Measurements from ENCODE around the gene PIP5KL1. TPM values are rescaled to one million over a fixed set of nuclear protein-coding genes. Genes with fewer than 3 reads are reported as not detected.

PIP5KL1 gene
- total RNA-seq, 1 experiment from 2014 or later: 21.9 TPM

- H3K9me2 ChIP-seq (ENCODE audit: insufficient read depth): no peaks in the 10 kb centered on the region
- no peak overlapping the region for H3K27ac ChIP-seq
- ChIA-PET CTCF (no interaction called here), POLR2A (ENCODE audit: unreplicated experiment) (no interaction called here)
- TF ChIP-seq CTCF (conservative IDR thresholded peaks at IDR 0.05): no peak
- TF ChIP-seq EZH2 (IDR thresholded peaks at IDR 0.05; ENCODE audit: low read depth): no peak
- H3K4me3 ChIP-seq: no peak overlapping the region
- H3K4me2 ChIP-seq: no peak overlapping the region
- H4K20me1 ChIP-seq (ENCODE audit: insufficient read depth): no peaks in the 10 kb centered on the region
- H3K27me3 ChIP-seq (ENCODE audit: insufficient read depth, low read depth): no peaks in the 10 kb centered on the region
- 0 out of 2 replicates have a peak, but pooled peaks cover 8% of the 10 kb centered on the region for H3F3A ChIP-seq (ENCODE audit: insufficient read depth, low read depth)
- H2AFZ ChIP-seq: no peak overlapping the region
- DNase-seq: no peak
- intact Hi-C loops (cut with micrococcal nuclease; ENCODE audit: unreplicated experiment): no loop called here
- H3K9me3 ChIP-seq (ENCODE audit: insufficient read depth, low read depth): no peaks in the 10 kb centered on the region
- no peaks in the 10 kb centered on the region for H3K36me3 ChIP-seq (ENCODE audit: low read depth)
- H3K4me1 ChIP-seq (replicated peaks; ENCODE audit: insufficient read depth): peaks cover 4% of the 10 kb centered on the region; the same call in 1 of the 2 replicates
- no TSS peak for BruUV-seq (replicated peaks)
- no peaks in the 10 kb centered on the region for H3K79me2 ChIP-seq (ENCODE audit: low read depth)
Observed at GRCh38 chr9:127908660-127908926, 22.0 kb downstream of the PIP5KL1 start.

GRCh38 chr9:127907867-127908659, 22.5 kb downstream of the PIP5KL1 start:
- CTCF ChIA-PET: no interaction called here
- Histone ChIP-seq H3K4me3 (no peak overlapping the region), H3K4me2 (no peak overlapping the region), H3K27ac (no peak overlapping the region), H3K9me3 (ENCODE audit: insufficient read depth, low read depth) (no peaks in the 10 kb centered on the region), H4K20me1 (ENCODE audit: insufficient read depth) (no peaks in the 10 kb centered on the region), H3F3A (ENCODE audit: insufficient read depth, low read depth) (peaks cover 12% of the 10 kb centered on the region; the same call in 1 of the 2 replicates), H3K4me1 (replicated peaks; ENCODE audit: insufficient read depth) (peaks cover 6% of the 10 kb centered on the region; the same call in 1 of the 2 replicates), H3K36me3 (ENCODE audit: low read depth) (no peaks in the 10 kb centered on the region), H3K9me2 (ENCODE audit: insufficient read depth) (no peaks in the 10 kb centered on the region), H2AFZ (no peak overlapping the region), H3K27me3 (ENCODE audit: insufficient read depth, low read depth) (no peaks in the 10 kb centered on the region), H3K79me2 (ENCODE audit: low read depth) (no peaks in the 10 kb centered on the region)
- intact Hi-C loops (cut with micrococcal nuclease; ENCODE audit: unreplicated experiment): no loop called here
- BruUV-seq (replicated peaks): no TSS peak
- TF ChIP-seq CTCF (conservative IDR thresholded peaks at IDR 0.05) (no peak), EZH2 (IDR thresholded peaks at IDR 0.05; ENCODE audit: low read depth) (no peak)
- no peak for DNase-seq
- POLR2A ChIA-PET (ENCODE audit: unreplicated experiment): no interaction called here

- Histone ChIP-seq H3K9me3 (ENCODE audit: insufficient read depth, low read depth) (no peaks in the 10 kb centered on the region), H3K27ac (no peak overlapping the region), H3K4me2 (no peak overlapping the region), H3K36me3 (ENCODE audit: low read depth) (no peaks in the 10 kb centered on the region), H3K27me3 (ENCODE audit: insufficient read depth, low read depth) (no peaks in the 10 kb centered on the region), H2AFZ (no peak overlapping the region), H4K20me1 (ENCODE audit: insufficient read depth) (no peaks in the 10 kb centered on the region), H3F3A (ENCODE audit: insufficient read depth, low read depth) (peaks cover 24% of the 10 kb centered on the region), H3K4me3 (no peak overlapping the region), H3K4me1 (replicated peaks; ENCODE audit: insufficient read depth) (peaks cover 11% of the 10 kb centered on the region; the same call in 1 of the 2 replicates), H3K9me2 (ENCODE audit: insufficient read depth) (no peaks in the 10 kb centered on the region), H3K79me2 (ENCODE audit: low read depth) (no peaks in the 10 kb centered on the region)
- CTCF ChIA-PET: no interaction called here
- DNase-seq: no peak
- TF ChIP-seq EZH2 (IDR thresholded peaks at IDR 0.05; ENCODE audit: low read depth): no peak
- no TSS peak for BruUV-seq (replicated peaks)
- POLR2A ChIA-PET (ENCODE audit: unreplicated experiment): interaction anchor here (0.6 to 0.7 kb wide), 2 partner anchors 382 to 437 kb away, joined by 3 read pairs; no protein-coding TSS in a partner anchor
- intact Hi-C loops (cut with micrococcal nuclease; ENCODE audit: unreplicated experiment): no loop called here
Observed at GRCh38 chr9:127905788-127906191, 24.8 kb downstream of the PIP5KL1 start.

Data from PC-9 (cell line).